HepG2 (cell line): ENCODE data around the gene PRAMEF2. TPM values are rescaled to one million over a fixed set of nuclear protein-coding genes. Genes with fewer than 3 reads are reported as not detected.
"Not testable (repeated sequence)": the region's sequence is repeated elsewhere in the genome, so short reads cannot be mapped to it uniquely, and the experiment has no call there.

Source experiments
- ATAC-seq: fragments of 200-7000 bp; cut with Tn5 transposase; 3 replicates; pipeline ENCODE4 v1.9.1; 2020; ENCODE audit warnings: mild to moderate bottlenecking, moderate library complexity
- BruUV-seq: library from RNA; stranded (reverse); fragments of 400-500 nt; replicated peaks from 2 replicates; lab custom pipeline; 2021; lab: Mats Ljungman, UMichigan
- CTCF ChIA-PET: fragments of 300-600 bp; formaldehyde crosslinking; extraction: SDS; loops from one replicate; lab custom pipeline; 2021; ENCODE audit warnings: low total read pairs, inconsistent platforms, low intra/inter-chr PET ratio; lab: Yijun Ruan, JAX
- POLR2A ChIA-PET: fragments of 350-600 bp; sonication (Branson Sonifier 250); formaldehyde crosslinking; loops from one replicate; lab custom pipeline; 2020; ENCODE audit warnings: antibody characterized with exemption, inconsistent platforms; lab: Yijun Ruan, JAX
- DNase-seq: peaks from one replicate; pipeline ENCODE4 v3.0.0-alpha.2; 2015; ENCODE audit warnings: low spot score
- FAIRE-seq: peaks from 3 replicates; lab custom pipeline; 2011; peaks lifted over from hg19 to GRCh38; lab: Jason Lieb, UNC
- H2AFZ ChIP-seq: one replicate; pipeline ENCODE4 v1.6.1; 2011; ENCODE audit warnings: low read length, inconsistent platforms
- H3K27ac ChIP-seq: fragments of 300-600 bp; 3 replicates; pipeline ENCODE4 v1.8.0; 2011; ENCODE audit warnings: mixed run types, mild to moderate bottlenecking, mixed read lengths, low read length, inconsistent platforms; ENCODE audit not compliant: insufficient read depth; ENCODE audit errors: extremely low read length
- H3K27me3 ChIP-seq, 2 experiments: fragments of 200-600 bp in 1 of 2; 2 replicates in 1 of 2; 3 replicates in 1 of 2; pipeline versions ENCODE4 v1.6.0 to v1.8.0; 2011; ENCODE audit warnings: low read length in 2 of 2, mild to moderate bottlenecking in 2 of 2, moderate library complexity in 2 of 2, inconsistent platforms in 1 of 2; ENCODE audit not compliant: insufficient read depth in 2 of 2, control insufficient read depth in 1 of 2
- H3K36me3 ChIP-seq, 2 experiments: fragments of 200-600 bp in 1 of 2; replicated peaks in 1 of 2; 2 replicates in 1 of 2; 3 replicates in 1 of 2; pipeline versions ENCODE4 v1.5.1 to v1.8.0; 2011; ENCODE audit warnings: low read length in 2 of 2, inconsistent platforms in 1 of 2; ENCODE audit not compliant: insufficient read depth in 2 of 2, control insufficient read depth in 1 of 2
- H3K4me1 ChIP-seq: 2 replicates; pipeline ENCODE4 v1.5.1; 2012; ENCODE audit warnings: low read length, inconsistent platforms; ENCODE audit not compliant: insufficient read depth
- H3K4me2 ChIP-seq: 2 replicates; pipeline ENCODE4 v1.6.0; 2011; ENCODE audit warnings: low read depth, low read length, inconsistent platforms
- H3K4me3 ChIP-seq, 3 experiments: fragments of 200-600 bp in 1 of 3; sonication (generic), shearing (Covaris generic) in 1 of 3; replicated peaks in 1 of 3; 2 replicates each; pipeline ENCODE4 v1.5.1; 2011 to 2016; ENCODE audit warnings: low read length in 3 of 3, inconsistent platforms in 2 of 3, low read depth in 2 of 3, mild to moderate bottlenecking in 2 of 3, control low read depth in 1 of 3, mixed read lengths in 1 of 3; ENCODE audit not compliant: insufficient read depth in 1 of 3
- H3K79me2 ChIP-seq: one replicate; pipeline ENCODE4 v1.6.1; 2011; ENCODE audit warnings: low read length, inconsistent platforms; ENCODE audit not compliant: insufficient read depth
- H3K9ac ChIP-seq: 2 replicates; pipeline ENCODE4 v1.6.0; 2011; ENCODE audit warnings: mild to moderate bottlenecking, low read depth, low read length, inconsistent platforms; ENCODE audit not compliant: insufficient read depth
- H3K9me3 ChIP-seq: 2 replicates; pipeline ENCODE4 v1.5.1; 2012; ENCODE audit warnings: mild to moderate bottlenecking, low read length
- H4K20me1 ChIP-seq: 2 replicates; pipeline ENCODE4 v1.6.0; 2011; ENCODE audit warnings: inconsistent platforms, mild to moderate bottlenecking, low read length, moderate library complexity; ENCODE audit not compliant: insufficient read depth
- WGBS: methylation state at CpG from one replicate; pipeline ENCODE4 v1.1.6; 2017; ENCODE audit warnings: low lambda C conversion rate; 5-methylcytosine and 5-hydroxymethylcytosine counted together
- in situ Hi-C: cut with HindIII; loops from 2 replicates; pipeline ENCODE4 v1.10.0; 2017; ENCODE audit warnings: low pct_unique_long_range_greater_than_20kb; ENCODE audit not compliant: extremely low pct_ligation_motif_present
- intact Hi-C: fragments of 100-400 bp; cut with micrococcal nuclease; formaldehyde crosslinking; loops from one replicate; pipeline ENCODE4 v1.10.0; 2022; ENCODE audit not compliant: unreplicated experiment
- polyA plus RNA-seq, 8 experiments: library from polyadenylated mRNA; depleted of rRNA in 3 of 8; stranded (reverse) in 7 of 8; unstranded in 1 of 8; fragments of >200 nt; fragmentation: Illumina TruSeq in 4 of 8; extraction: Trizol in 4 of 8; gene quantifications; 2 replicates each; pipeline versions ENCODE4 v1.2.1 to v1.2.3, GENCODE V29; 2011 to 2016; ENCODE audit warnings: low read depth in 4 of 8, missing spikeins in 1 of 8, mixed read lengths in 1 of 8; ENCODE audit not compliant: insufficient read depth in 1 of 8
- total RNA-seq, 5 experiments: library from RNA; depleted of rRNA; stranded (reverse); fragments of >200 nt; fragmentation: Illumina TruSeq; extraction: Trizol; gene quantifications; 2 replicates each; pipeline ENCODE4 v1.2.3, GENCODE V29; 2016; ENCODE audit warnings: low read depth in 1 of 5

Gene PRAMEF2
- total and polyA plus RNA-seq, 2 of the 13 experiments (the other 11 are each of a cell fraction or from before 2014, with no cell fraction given): not detected

DNA sequence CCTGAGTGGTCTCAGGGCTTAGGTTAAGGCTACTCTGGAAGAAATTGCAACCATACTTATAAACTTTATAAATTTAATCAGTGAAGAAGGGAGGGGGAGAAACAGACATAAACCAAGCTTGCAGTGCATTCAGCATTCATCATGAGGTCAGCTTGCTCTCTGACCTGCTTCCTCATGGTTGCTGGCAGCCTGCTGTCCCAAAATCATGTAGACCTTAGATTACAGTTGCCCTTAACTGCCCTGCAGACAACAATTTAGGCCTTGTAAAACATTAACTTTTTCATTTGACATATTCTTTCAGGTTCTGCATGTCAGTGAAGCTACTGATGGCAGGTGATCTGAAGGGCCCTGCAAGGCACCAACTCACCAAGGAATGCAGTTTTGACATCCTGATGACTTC lies 42.3 kb downstream of the PRAMEF2 start:
- CTCF ChIA-PET, H3K4me2 ChIP-seq, in situ Hi-C loops, H3K4me3 ChIP-seq, H3K27me3 ChIP-seq, H3K9ac ChIP-seq, H3K36me3 ChIP-seq, H3K4me1 ChIP-seq, BruUV-seq, FAIRE-seq, intact Hi-C loops, H3K79me2 ChIP-seq, DNase-seq, H3K27ac ChIP-seq, ATAC-seq, POLR2A ChIA-PET, H4K20me1 ChIP-seq, H3K9me3 ChIP-seq, H2AFZ ChIP-seq: not testable (repeated sequence)

DNA sequence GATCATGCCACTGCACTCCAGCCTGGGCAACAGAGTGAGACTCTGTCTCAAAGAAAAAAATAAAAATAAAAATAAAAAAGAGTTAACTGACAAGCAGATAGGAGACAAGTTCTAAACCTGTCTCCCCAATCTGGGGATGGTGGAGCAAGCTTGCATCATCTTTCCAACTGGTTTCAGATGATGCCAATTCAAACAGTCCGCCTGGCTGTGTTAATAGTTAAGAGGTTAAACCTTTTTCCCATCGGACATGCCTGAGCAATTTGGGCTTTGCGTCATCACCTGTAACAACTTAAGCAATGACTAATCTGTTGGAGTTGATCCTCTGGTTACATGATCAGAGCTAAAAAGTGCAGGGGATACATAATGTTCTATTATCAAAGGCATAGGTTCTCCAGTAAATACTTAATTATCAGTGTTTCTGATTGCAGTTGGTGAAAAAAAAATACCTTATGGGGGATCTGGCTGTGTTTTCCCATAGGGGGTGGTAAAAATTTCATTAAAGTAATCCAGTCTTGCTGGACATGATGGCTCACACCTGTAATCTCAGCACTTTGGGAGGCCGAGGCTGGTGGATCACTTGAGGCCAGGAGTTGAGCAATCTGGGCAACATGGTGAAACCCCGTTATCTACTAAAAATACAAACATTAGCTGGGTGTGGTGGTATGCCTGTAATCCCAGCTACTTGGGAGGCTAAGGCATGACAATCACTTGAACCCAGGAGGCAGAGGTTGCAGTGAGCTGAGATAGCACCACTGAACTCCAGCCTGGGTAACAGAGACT lies 47.1 kb downstream of the PRAMEF2 start:
- H4K20me1 ChIP-seq, intact Hi-C loops, DNase-seq, H3K4me1 ChIP-seq, H3K4me2 ChIP-seq, ATAC-seq, POLR2A ChIA-PET, H3K4me3 ChIP-seq, H3K9ac ChIP-seq, in situ Hi-C loops, H2AFZ ChIP-seq, H3K27me3 ChIP-seq, H3K79me2 ChIP-seq, H3K27ac ChIP-seq, FAIRE-seq, CTCF ChIA-PET, H3K9me3 ChIP-seq, H3K36me3 ChIP-seq, BruUV-seq: not testable (repeated sequence)
- no CpG with 5 or more reads among the region's 5 CpGs for WGBS

Other genes with a start within 250 kb of the PRAMEF2 start
- gene DHRS3, start 238.9 kb upstream of the PRAMEF2 start, total RNA-seq (2016; rRNA removed; fragmentation: Illumina TruSeq; extraction: Trizol): 30.5 and 48.5 TPM in 2 replicates
- 90.5 and 107 TPM in 2 replicates for gene DHRS3, start 238.9 kb upstream of the PRAMEF2 start, polyA plus RNA-seq (2011; rRNA removed)
- gene AADACL4, start 213.0 kb upstream of the PRAMEF2 start, total RNA-seq (2016; rRNA removed; fragmentation: Illumina TruSeq; extraction: Trizol): not detected in 2 replicates
- gene AADACL4, start 213.0 kb upstream of the PRAMEF2 start, polyA plus RNA-seq (2011; rRNA removed): not detected in 2 replicates
- gene AADACL3, start 141.0 kb upstream of the PRAMEF2 start, total RNA-seq (2016; rRNA removed; fragmentation: Illumina TruSeq; extraction: Trizol): not detected in 2 replicates
- 0.01 TPM in 1 of 2 replicates, not detected in the other for gene AADACL3, start 141.0 kb upstream of the PRAMEF2 start, polyA plus RNA-seq (2011; rRNA removed)
- gene CFAP107, start 110.9 kb upstream of the PRAMEF2 start, total RNA-seq (2016; rRNA removed; fragmentation: Illumina TruSeq; extraction: Trizol): not detected in 2 replicates
- gene CFAP107, start 110.9 kb upstream of the PRAMEF2 start, polyA plus RNA-seq (2011; rRNA removed): not detected in 2 replicates
- gene PRAMEF12, start 83.3 kb upstream of the PRAMEF2 start, total RNA-seq (2016; rRNA removed; fragmentation: Illumina TruSeq; extraction: Trizol): not detected in 2 replicates
- not detected in 2 replicates for gene PRAMEF12, start 83.3 kb upstream of the PRAMEF2 start, polyA plus RNA-seq (2011; rRNA removed)
- gene PRAMEF1, start 65.7 kb upstream of the PRAMEF2 start, total RNA-seq (2016; rRNA removed; fragmentation: Illumina TruSeq; extraction: Trizol): not detected in 2 replicates
- gene PRAMEF1, start 65.7 kb upstream of the PRAMEF2 start, polyA plus RNA-seq (2011; rRNA removed): not detected in 2 replicates
- not detected in 2 replicates for gene PRAMEF11, start 25.7 kb upstream of the PRAMEF2 start, total RNA-seq (2016; rRNA removed; fragmentation: Illumina TruSeq; extraction: Trizol)
- gene PRAMEF11, start 25.7 kb upstream of the PRAMEF2 start, polyA plus RNA-seq (2011; rRNA removed): not detected in 2 replicates
- 0.18 TPM in 1 of 2 replicates, not detected in the other for gene HNRNPCL1, start 8.4 kb upstream of the PRAMEF2 start, total RNA-seq (2016; rRNA removed; fragmentation: Illumina TruSeq; extraction: Trizol)
- gene HNRNPCL1, start 8.4 kb upstream of the PRAMEF2 start, polyA plus RNA-seq (2011; rRNA removed): not detected in 2 replicates
- gene PRAMEF4, start 29.1 kb downstream of the PRAMEF2 start, total RNA-seq (2016; rRNA removed; fragmentation: Illumina TruSeq; extraction: Trizol): not detected in 2 replicates
- gene PRAMEF4, start 29.1 kb downstream of the PRAMEF2 start, polyA plus RNA-seq (2011; rRNA removed): not detected in 2 replicates
- not detected in 2 replicates for gene PRAMEF10, start 41.2 kb downstream of the PRAMEF2 start, total RNA-seq (2016; rRNA removed; fragmentation: Illumina TruSeq; extraction: Trizol)
- not detected in 2 replicates for gene PRAMEF10, start 41.2 kb downstream of the PRAMEF2 start, polyA plus RNA-seq (2011; rRNA removed)
- not detected in 2 replicates for gene PRAMEF7, start 59.5 kb downstream of the PRAMEF2 start, total RNA-seq (2016; rRNA removed; fragmentation: Illumina TruSeq; extraction: Trizol)
- gene PRAMEF7, start 59.5 kb downstream of the PRAMEF2 start, polyA plus RNA-seq (2011; rRNA removed): not detected in 2 replicates
- gene PRAMEF6, start 90.5 kb downstream of the PRAMEF2 start, total RNA-seq (2016; rRNA removed; fragmentation: Illumina TruSeq; extraction: Trizol): not detected in 2 replicates
- gene PRAMEF6, start 90.5 kb downstream of the PRAMEF2 start, polyA plus RNA-seq (2011; rRNA removed): not detected in 2 replicates
- gene PRAMEF27, start 199.5 kb downstream of the PRAMEF2 start, total RNA-seq (2016; rRNA removed; fragmentation: Illumina TruSeq; extraction: Trizol): not detected in 2 replicates
- not detected in 2 replicates for gene PRAMEF27, start 199.5 kb downstream of the PRAMEF2 start, polyA plus RNA-seq (2011; rRNA removed)
- gene HNRNPCL3, start 203.7 kb downstream of the PRAMEF2 start, total RNA-seq (2016; rRNA removed; fragmentation: Illumina TruSeq; extraction: Trizol): not detected in 2 replicates
- not detected in 2 replicates for gene HNRNPCL3, start 203.7 kb downstream of the PRAMEF2 start, polyA plus RNA-seq (2011; rRNA removed)
- gene PRAMEF25, start 213.7 kb downstream of the PRAMEF2 start, total RNA-seq (2016; rRNA removed; fragmentation: Illumina TruSeq; extraction: Trizol): not detected in 2 replicates
- not detected in 2 replicates for gene PRAMEF25, start 213.7 kb downstream of the PRAMEF2 start, polyA plus RNA-seq (2011; rRNA removed)